Fibroblast of mammary gland (primary cell): Measurements from ENCODE around the gene KDM2B.

ENCODE experiments used
- DNase-seq: peaks from one replicate; pipeline ENCODE4 v3.0.0-alpha.2; 2010; ENCODE audit warnings: low read depth
- H3K4me3 ChIP-seq: 2 replicates; pipeline ENCODE4 v1.5.1; 2011; ENCODE audit warnings: low read depth, mild to moderate bottlenecking, low read length, moderate library complexity; ENCODE audit not compliant: control insufficient read depth
- TF ChIP-seq, protein P1 (sequence below): conservative IDR thresholded peaks from 2 replicates; pipeline ENCODE4 v1.5.1; 2011; ENCODE audit warnings: low read depth, low read length, inconsistent platforms; ENCODE audit not compliant: control insufficient read depth, insufficient read depth

Gene KDM2B

GRCh38 chr12:121603581-121603980 lies 22.8 kb upstream of the KDM2B start:
- no peak overlapping the region for H3K4me3 ChIP-seq
- TF ChIP-seq, protein P1, sequence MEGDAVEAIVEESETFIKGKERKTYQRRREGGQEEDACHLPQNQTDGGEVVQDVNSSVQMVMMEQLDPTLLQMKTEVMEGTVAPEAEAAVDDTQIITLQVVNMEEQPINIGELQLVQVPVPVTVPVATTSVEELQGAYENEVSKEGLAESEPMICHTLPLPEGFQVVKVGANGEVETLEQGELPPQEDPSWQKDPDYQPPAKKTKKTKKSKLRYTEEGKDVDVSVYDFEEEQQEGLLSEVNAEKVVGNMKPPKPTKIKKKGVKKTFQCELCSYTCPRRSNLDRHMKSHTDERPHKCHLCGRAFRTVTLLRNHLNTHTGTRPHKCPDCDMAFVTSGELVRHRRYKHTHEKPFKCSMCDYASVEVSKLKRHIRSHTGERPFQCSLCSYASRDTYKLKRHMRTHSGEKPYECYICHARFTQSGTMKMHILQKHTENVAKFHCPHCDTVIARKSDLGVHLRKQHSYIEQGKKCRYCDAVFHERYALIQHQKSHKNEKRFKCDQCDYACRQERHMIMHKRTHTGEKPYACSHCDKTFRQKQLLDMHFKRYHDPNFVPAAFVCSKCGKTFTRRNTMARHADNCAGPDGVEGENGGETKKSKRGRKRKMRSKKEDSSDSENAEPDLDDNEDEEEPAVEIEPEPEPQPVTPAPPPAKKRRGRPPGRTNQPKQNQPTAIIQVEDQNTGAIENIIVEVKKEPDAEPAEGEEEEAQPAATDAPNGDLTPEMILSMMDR: no peak
- no peak for DNase-seq

GRCh38 chr12:121602766-121603165 lies 21.9 kb upstream of the KDM2B start:
- DNase-seq: no peak
- TF ChIP-seq, protein P1: no peak
- H3K4me3 ChIP-seq: no peak overlapping the region

- no peak overlapping the region for H3K4me3 ChIP-seq
- no peak for DNase-seq
- TF ChIP-seq, protein P1: no peak
These were observed 20.0 kb upstream of the KDM2B start for GRCh38 chr12:121600702-121601336.

DNA sequence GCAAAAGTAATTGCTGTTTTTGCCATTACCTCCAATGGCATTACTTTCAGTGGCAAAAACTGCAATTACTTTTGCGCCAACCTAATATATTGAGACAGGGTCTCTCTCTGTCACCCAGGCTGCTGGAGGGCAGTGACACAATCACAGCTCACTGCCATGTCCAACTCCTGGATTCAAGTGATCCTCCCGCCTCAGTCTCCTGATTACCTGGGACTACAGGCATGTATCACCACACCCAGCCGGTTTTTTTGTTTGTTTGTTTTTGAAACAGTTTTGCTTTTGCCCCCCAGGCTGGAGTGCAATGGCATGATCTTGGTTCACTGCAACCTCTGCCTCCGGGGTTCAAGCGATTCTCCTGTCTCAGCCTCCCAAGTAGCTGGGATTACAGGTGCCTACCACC lies 15.7 kb upstream of the KDM2B start:
- no peak overlapping the region for H3K4me3 ChIP-seq
- TF ChIP-seq, protein P1: no peak

DNA sequence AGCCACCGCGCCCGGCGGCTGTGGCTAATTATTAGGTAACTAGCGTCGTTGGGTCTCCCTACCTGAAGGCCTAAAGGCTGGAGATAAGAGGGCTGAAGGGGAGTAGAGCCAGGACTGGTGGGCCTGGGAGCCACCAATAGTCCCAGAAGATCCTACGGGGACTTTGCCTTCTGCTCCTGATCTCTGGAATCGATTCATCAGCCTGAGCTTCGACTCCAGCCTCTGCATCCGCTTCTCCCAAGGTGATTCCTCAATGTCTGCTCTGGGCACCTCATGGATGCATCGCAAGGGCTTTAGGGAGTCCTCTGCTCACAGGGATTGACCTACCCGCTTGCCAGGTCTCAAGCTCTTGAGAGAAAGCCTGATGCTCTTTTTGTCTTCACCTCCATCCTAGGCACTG lies 14.7 kb upstream of the KDM2B start:
- H3K4me3 ChIP-seq: no peak overlapping the region
- no peak for DNase-seq
- TF ChIP-seq, protein P1: no peak

More for the DNA sequence above, 15.7 kb upstream of the KDM2B start:
- no peak for DNase-seq

- TF ChIP-seq, protein P1: no peak
- no peak overlapping the region for H3K4me3 ChIP-seq
- no peak for DNase-seq
These were observed 11.5 kb upstream of the KDM2B start for GRCh38 chr12:121592320-121592719.
